Transverse colon (tissue), 3 donors: Measurements from ENCODE around the gene PDE3B.

Source experiments
- CTCF ChIP-seq, 5 experiments: fragments of 200-600 bp in 3 of 5; fragments of 450-650 bp in 2 of 5; sonication (generic) in 3 of 5; IDR thresholded peaks; 1 replicate in 2 of 5; 2 replicates in 3 of 5; pipeline ENCODE4 v1.5.1; 2016 to 2017; ENCODE audit warnings: antibody characterized with exemption in 5 of 5, inconsistent platforms in 3 of 5, mild to moderate bottlenecking in 2 of 5, moderate library complexity in 1 of 5
- EP300 ChIP-seq: sonication (generic); formaldehyde crosslinking; IDR thresholded peaks from one replicate; pipeline ENCODE4 v1.6.1; 2017; ENCODE audit warnings: antibody characterized with exemption, low read depth

GRCh38 chr11:14842002-14842401 lies 198.4 kb downstream of the PDE3B start:
- TF ChIP-seq CTCF (IDR thresholded peaks at IDR 0.05) (no peak), EP300 (no peak)
